GM21360 (cell line): ENCODE results near the gene CELF5.
"Not testable (repeated sequence)": the region's sequence is repeated elsewhere in the genome, so short reads cannot be mapped to it uniquely, and the experiment has no call there.

Experiments used
- ATAC-seq: cut with Tn5 transposase; IDR thresholded peaks from one replicate; pipeline ENCODE4 v1.9.1; 2021; ENCODE audit warnings: mild to moderate bottlenecking, moderate library complexity; ENCODE audit not compliant: unreplicated experiment

CELF5 gene

GRCh38 chr19:3338541-3339181, 114.2 kb downstream of the CELF5 start:
- ATAC-seq: no peak

- no peak for ATAC-seq
Measured at GRCh38 chr19:3340340-3340739, 115.9 kb downstream of the CELF5 start.

GRCh38 chr19:3342246-3342645, 117.8 kb downstream of the CELF5 start:
- ATAC-seq: no peak

- ATAC-seq: not testable (repeated sequence)
Measured at GRCh38 chr19:3342962-3343361, 118.5 kb downstream of the CELF5 start.

GRCh38 chr19:3343619-3344502, 119.4 kb downstream of the CELF5 start:
- no peak for ATAC-seq

GRCh38 chr19:3344608-3345598, 120.4 kb downstream of the CELF5 start:
- ATAC-seq: no peak

GRCh38 chr19:3345850-3346460, 121.5 kb downstream of the CELF5 start:
- no peak for ATAC-seq
